ENCODE measurements around the gene HDAC6. TPM values are rescaled to one million over a fixed set of nuclear protein-coding genes. Genes with fewer than 3 reads are reported as not detected.
"Not testable (repeated sequence)": the region's sequence is repeated elsewhere in the genome, so short reads cannot be mapped to it uniquely, and the experiment has no call there.

HDAC6 gene
- total and polyA plus RNA-seq, 8 donors = 20.9 to 356 (median 67.3) TPM

- Histone ChIP-seq H3K36me3 (no peaks in the 10 kb centered on the region), H3K4me1 (no peaks in the 10 kb centered on the region), H3K9me3 (no peaks in the 10 kb centered on the region), H3K27ac (no peak overlapping the region), H3K27me3 (no peaks in the 10 kb centered on the region), H3K4me3 (no peak overlapping the region)
- intact Hi-C loops (cut with DNase I; ENCODE audit: low total_unique reads) = no loop called here
- 23 to 41% (median 33%) methylated on average over 4 of the region's 4 CpGs for WGBS, 5 donors
- DNase-seq = no peak
- TF ChIP-seq POLR2AphosphoS5 (IDR thresholded peaks at IDR 0.05) = no peak
- no peak for TF ChIP-seq POLR2A (IDR thresholded peaks at IDR 0.05)
- TF ChIP-seq CTCF (IDR thresholded peaks at IDR 0.05) = no peak
- no peak for TF ChIP-seq EP300 (IDR thresholded peaks at IDR 0.05)
These were observed 62.3 kb downstream of the HDAC6 start for GRCh38 chrX:48864210-48864609.

- intact Hi-C loops (cut with DNase I; ENCODE audit: low total_unique reads) = not testable (repeated sequence)
- 50 to 68% (median 58%) methylated on average over 1 to 2 of the region's 2 CpGs for WGBS, 5 donors
These were observed 70.2 kb downstream of the HDAC6 start for GRCh38 chrX:48872017-48872416.

More at GRCh38 chrX:48872017-48872416, 70.2 kb downstream of the HDAC6 start:
- H3K27me3 ChIP-seq, H3K4me3 ChIP-seq, H3K27ac ChIP-seq, H3K9me3 ChIP-seq, DNase-seq, H3K4me1 ChIP-seq, H3K36me3 ChIP-seq: not testable (repeated sequence)

Small RNAs within 50 kb of the gene (small RNA-seq; reads per million reads assigned to genes)
- 0 reads per million in 4 donors for gene RNU6-29P

Other genes with a start within 250 kb of the HDAC6 start
- 100 to 1,000 TPM; 109 to 419 (median 165) TPM for gene RBM3, start 227.6 kb upstream of the HDAC6 start, total RNA-seq
- 100 to 1,000 TPM; 106 to 229 (median 122) TPM for gene RBM3, start 227.6 kb upstream of the HDAC6 start, polyA plus RNA-seq
- gene WDR13, start 204.6 kb upstream of the HDAC6 start, total RNA-seq = 100 to 1,000 TPM in 4 of 5 donors, 10 to 100 TPM in 1; 52.0 to 433 (median 194) TPM
- 100 to 1,000 TPM; 121 to 197 (median 165) TPM for gene WDR13, start 204.6 kb upstream of the HDAC6 start, polyA plus RNA-seq
- 1 to 10 TPM; 2.3 to 8.4 (median 4.1) TPM for gene WAS, start 118.3 kb upstream of the HDAC6 start, total RNA-seq
- 1 to 10 TPM; 3.7 to 6.2 (median 4.9) TPM for gene WAS, start 118.3 kb upstream of the HDAC6 start, polyA plus RNA-seq
- gene SUV39H1, start 105.3 kb upstream of the HDAC6 start, total RNA-seq = 1 to 10 TPM; 1.8 to 5.5 (median 4.5) TPM
- gene SUV39H1, start 105.3 kb upstream of the HDAC6 start, polyA plus RNA-seq = 1 to 10 TPM; 3.4 to 4.7 (median 3.7) TPM
- gene GLOD5, start 40.3 kb upstream of the HDAC6 start, total RNA-seq = not detected
- 1 to 10 TPM; 1.7 to 2.1 (median 1.7) TPM for gene GLOD5, start 40.3 kb upstream of the HDAC6 start, polyA plus RNA-seq
- gene GATA1, start 15.5 kb upstream of the HDAC6 start, total RNA-seq = 1 to 10 TPM in 1 of 5 donors, not detected in 4; 9.4 TPM
- gene GATA1, start 15.5 kb upstream of the HDAC6 start, polyA plus RNA-seq = under 1 TPM in 1 of 3 donors, not detected in 2; 0.37 TPM
- gene ERAS, start 24.4 kb downstream of the HDAC6 start, total RNA-seq = not detected
- not detected for gene ERAS, start 24.4 kb downstream of the HDAC6 start, polyA plus RNA-seq
- gene PCSK1N, start 33.5 kb downstream of the HDAC6 start, total RNA-seq = 10 to 100 TPM in 2 of 5 donors, 1 to 10 TPM in 3; 1.3 to 46.6 (median 7.0) TPM
- gene PCSK1N, start 33.5 kb downstream of the HDAC6 start, polyA plus RNA-seq = 10 to 100 TPM; 12.4 to 15.3 (median 13.1) TPM
- 10 to 100 TPM in 3 of 5 donors, 1 to 10 TPM in 2; 2.9 to 24.1 (median 14.3) TPM for gene TIMM17B, start 95.7 kb downstream of the HDAC6 start, total RNA-seq
- 10 to 100 TPM; 43.4 to 77.2 (median 50.8) TPM for gene TIMM17B, start 95.7 kb downstream of the HDAC6 start, polyA plus RNA-seq
- gene PQBP1, start 95.9 kb downstream of the HDAC6 start, total RNA-seq = 100 to 1,000 TPM in 1 of 5 donors, 10 to 100 TPM in 3, 1 to 10 TPM in 1; 4.7 to 148 (median 58.9) TPM
- 100 to 1,000 TPM; 106 to 133 (median 118) TPM for gene PQBP1, start 95.9 kb downstream of the HDAC6 start, polyA plus RNA-seq
- gene SLC35A2, start 109.6 kb downstream of the HDAC6 start, total RNA-seq = 10 to 100 TPM in 3 of 5 donors, 1 to 10 TPM in 1, not detected in 1; 4.3 to 25.4 (median 14.5) TPM
- 10 to 100 TPM in 1 of 3 donors, 1 to 10 TPM in 2; 6.9 to 12.3 (median 10.0) TPM for gene SLC35A2, start 109.6 kb downstream of the HDAC6 start, polyA plus RNA-seq
- gene PIM2, start 117.0 kb downstream of the HDAC6 start, total RNA-seq = 10 to 100 TPM in 2 of 5 donors, 1 to 10 TPM in 3; 1.2 to 33.2 (median 9.6) TPM
- 10 to 100 TPM in 2 of 3 donors, 1 to 10 TPM in 1; 7.3 to 12.7 (median 10.3) TPM for gene PIM2, start 117.0 kb downstream of the HDAC6 start, polyA plus RNA-seq
- gene OTUD5, start 155.5 kb downstream of the HDAC6 start, total RNA-seq = 100 to 1,000 TPM in 1 of 5 donors, 10 to 100 TPM in 4; 16.1 to 163 (median 18.1) TPM
- 10 to 100 TPM; 23.0 to 26.4 (median 25.5) TPM for gene OTUD5, start 155.5 kb downstream of the HDAC6 start, polyA plus RNA-seq
- 1 to 10 TPM in 1 of 5 donors, under 1 TPM in 1, not detected in 3; 0.45 to 2.4 TPM for gene KCND1, start 169.8 kb downstream of the HDAC6 start, total RNA-seq
- gene KCND1, start 169.8 kb downstream of the HDAC6 start, polyA plus RNA-seq = under 1 TPM; 0.15 to 0.68 (median 0.19) TPM
- 100 to 1,000 TPM in 1 of 5 donors, 10 to 100 TPM in 4; 30.7 to 127 (median 58.9) TPM for gene GRIPAP1, start 200.2 kb downstream of the HDAC6 start, total RNA-seq
- 10 to 100 TPM; 15.6 to 21.0 (median 16.3) TPM for gene GRIPAP1, start 200.2 kb downstream of the HDAC6 start, polyA plus RNA-seq
- gene TFE3, start 241.3 kb downstream of the HDAC6 start, total RNA-seq = 10 to 100 TPM; 13.0 to 42.2 (median 35.3) TPM
- 10 to 100 TPM; 21.5 to 28.1 (median 27.0) TPM for gene TFE3, start 241.3 kb downstream of the HDAC6 start, polyA plus RNA-seq